Activated naive CD8-positive, alpha-beta T cell treated with anti-CD3 and anti-CD28 coated beads, Interleukin-2, amount 50 U/mL, for 16 hours (primary cell): Measurements from ENCODE around the gene WDPCP.
"Not testable (repeated sequence)": the region's sequence is repeated elsewhere in the genome, so short reads cannot be mapped to it uniquely, and the experiment has no call there.

Experiments
- DNase-seq: peaks from one replicate; pipeline ENCODE4 v3.0.0-alpha.2; 2020; ENCODE audit warnings: low read depth, low spot score

WDPCP gene, protein sequence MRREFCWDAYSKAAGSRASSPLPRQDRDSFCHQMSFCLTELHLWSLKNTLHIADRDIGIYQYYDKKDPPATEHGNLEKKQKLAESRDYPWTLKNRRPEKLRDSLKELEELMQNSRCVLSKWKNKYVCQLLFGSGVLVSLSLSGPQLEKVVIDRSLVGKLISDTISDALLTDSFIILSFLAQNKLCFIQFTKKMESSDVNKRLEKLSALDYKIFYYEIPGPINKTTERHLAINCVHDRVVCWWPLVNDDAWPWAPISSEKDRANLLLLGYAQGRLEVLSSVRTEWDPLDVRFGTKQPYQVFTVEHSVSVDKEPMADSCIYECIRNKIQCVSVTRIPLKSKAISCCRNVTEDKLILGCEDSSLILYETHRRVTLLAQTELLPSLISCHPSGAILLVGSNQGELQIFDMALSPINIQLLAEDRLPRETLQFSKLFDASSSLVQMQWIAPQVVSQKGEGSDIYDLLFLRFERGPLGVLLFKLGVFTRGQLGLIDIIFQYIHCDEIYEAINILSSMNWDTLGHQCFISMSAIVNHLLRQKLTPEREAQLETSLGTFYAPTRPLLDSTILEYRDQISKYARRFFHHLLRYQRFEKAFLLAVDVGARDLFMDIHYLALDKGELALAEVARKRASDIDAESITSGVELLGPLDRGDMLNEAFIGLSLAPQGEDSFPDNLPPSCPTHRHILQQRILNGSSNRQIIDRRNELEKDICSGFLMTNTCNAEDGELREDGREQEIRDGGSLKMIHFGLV

DNA sequence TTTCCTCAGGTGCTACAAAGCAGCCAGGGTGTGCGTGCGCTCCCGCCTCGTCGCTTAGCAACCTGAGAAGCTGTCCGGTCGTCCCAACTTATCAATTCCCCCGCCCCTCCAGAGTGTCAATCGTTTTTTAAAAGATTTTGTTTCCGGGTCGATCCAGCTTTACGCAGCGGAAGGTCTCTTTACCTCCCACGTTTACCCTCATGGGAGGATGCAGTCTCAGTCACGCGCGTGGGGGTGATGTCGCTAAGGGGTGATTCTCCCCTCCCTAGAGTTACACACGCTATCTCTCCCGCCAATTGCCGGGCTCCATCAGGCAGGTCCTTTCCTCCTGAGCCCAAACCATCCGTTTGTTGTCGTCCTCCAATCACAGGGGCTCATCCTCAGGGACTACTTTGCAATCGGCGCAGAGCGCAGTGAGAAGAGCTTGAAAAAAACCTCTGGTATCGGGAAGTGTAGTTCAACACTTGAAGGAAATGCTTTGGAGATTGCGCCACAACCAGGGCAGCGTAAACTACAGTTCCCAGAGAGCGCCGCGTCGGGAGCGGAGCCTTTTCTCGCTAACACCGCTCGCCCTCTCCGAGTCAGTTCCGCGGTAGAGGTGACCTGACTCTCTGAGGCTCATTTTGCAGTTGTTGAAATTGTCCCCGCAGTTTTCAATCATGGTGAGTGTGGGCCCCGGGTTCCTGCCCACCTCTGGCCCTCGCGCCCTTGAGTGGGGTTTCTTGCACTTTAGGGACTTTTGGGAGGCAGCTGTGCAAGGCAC is at the start of gene WDPCP, which contains the start of gene MDH1:
Gene WDPCP (minus strand): TSS at position 93 of the 763 bp plus-strand sequence. CDS start 206 bp downstream, outside the sequence.
Gene MDH1 (plus strand): TSS at position 579 of the 763 bp plus-strand sequence. CDS start 81 bp downstream, at position 660.
- peak; percentile 91 for DNase-seq

DNA sequence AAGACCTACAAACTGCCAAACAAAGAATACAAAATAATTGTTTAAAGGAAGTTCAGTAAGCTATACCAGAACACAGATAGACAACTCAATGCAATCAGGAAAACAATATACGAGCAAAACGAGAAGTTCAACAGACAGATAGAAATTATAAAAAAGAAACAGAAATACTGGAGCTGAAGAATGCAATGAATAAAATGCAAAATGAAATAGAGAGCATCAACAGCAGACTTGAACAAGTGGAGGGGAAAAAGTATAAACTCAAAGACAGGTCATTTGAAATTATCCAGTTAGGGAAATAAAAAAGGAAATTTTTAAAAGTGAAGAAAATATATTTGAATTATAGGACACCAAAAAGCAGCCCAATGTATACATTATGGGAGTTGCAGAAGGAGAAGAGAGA is 44.1 kb upstream of the WDPCP start:
- DNase-seq, result no peak

DNA sequence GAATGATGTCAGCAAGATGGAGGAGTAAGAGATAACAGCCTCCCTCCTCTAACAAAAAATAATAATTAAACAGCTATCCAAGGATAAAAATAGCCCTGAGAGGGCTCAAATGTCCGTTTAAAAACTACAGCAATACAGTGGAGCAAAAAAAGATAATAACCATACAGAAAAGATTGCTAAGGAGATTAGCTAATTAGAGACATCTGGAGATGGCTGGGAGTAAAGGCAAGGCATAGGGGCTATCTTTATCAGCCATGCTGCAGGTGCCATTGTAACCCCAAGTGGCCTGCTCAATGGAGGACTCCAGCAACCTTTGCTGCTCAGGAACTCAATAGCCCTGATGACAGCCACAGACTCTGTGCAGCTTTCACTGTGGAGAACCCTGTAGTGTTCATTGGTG is 43.2 kb upstream of the WDPCP start:
- no peak for DNase-seq

DNA sequence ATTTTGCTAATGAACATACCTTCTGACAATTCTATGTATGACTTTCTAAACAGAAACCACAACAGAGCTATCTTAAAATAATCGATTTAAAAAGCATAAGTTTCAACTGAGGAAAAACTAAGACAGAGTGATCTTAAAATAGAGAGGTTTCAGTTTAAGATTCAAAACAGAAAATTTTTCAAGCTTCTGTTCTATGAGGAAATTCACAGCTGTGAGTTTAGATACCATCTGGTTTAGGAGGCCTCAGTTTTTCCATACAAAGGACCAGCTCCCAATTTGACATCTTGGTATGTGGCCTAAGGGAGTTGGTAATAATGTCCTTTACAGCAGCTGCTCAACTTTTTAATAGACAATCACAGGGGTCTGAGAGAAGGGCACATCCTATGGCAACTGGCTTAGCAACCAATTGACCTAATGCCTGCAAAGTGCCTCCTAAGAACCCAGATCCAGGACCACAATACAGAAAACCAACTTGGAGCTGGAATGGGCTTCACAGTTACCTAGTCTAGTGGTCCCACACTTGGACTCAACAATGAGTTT is 40.2 kb upstream of the WDPCP start:
- no peak for DNase-seq

DNA sequence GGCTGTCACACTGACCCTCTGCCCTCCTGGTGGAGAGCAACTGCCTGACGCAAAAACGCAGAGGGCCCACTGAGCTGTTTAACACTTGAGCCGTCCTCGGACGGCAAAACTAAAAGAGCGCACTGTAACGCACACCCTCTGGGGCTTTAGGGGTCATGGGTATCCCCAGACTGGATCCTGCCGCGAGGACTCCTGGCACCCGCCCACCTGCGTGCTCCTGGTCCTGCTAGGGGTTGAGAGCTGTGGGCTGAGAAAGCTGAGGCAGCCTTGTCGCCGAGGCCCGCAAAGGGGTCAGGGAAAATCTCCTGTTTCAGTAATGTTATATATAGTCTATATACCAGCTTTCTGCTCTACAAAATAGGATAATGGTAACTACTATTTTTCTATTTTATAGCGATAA is 39.6 kb upstream of the WDPCP start:
- no peak for DNase-seq

DNA sequence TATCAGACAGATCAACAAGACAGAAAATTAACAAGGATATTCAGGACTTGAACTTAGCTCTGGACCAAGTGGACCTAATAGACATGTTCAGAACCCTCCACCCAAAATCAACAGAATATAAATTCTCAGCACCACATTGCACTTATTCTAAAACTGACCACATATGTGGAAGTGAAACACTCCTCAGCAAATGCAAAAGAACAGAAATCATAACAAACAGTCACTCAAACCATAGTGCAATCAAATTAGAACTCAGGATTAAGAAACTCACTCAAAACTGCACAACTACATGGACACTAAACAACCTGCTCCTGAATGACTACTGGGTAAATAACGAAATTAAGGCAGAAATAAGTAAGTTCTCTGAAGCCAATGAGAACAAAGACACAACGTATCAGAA is 35.5 kb upstream of the WDPCP start:
- not testable (repeated sequence) for DNase-seq

DNA sequence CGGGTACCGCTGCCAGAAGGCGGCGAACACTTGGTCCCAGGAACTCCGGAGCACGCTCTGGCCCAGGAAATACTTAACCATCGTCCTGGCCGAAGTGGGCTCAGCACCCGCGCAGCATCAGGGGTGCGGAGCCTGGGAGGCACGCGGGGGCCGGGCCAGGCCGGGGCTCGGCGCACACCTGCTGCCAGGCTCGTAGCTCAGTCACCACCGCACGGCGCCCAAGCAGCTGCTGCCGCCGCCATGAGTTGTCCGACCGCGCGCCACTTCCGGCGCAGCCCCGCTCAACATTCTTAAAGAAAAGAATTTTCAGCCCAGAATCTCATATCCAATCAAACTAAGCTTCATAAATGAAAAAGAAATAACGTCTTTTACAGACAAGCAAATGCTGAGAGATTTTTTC is 34.5 kb upstream of the WDPCP start:
- no peak for DNase-seq

DNA sequence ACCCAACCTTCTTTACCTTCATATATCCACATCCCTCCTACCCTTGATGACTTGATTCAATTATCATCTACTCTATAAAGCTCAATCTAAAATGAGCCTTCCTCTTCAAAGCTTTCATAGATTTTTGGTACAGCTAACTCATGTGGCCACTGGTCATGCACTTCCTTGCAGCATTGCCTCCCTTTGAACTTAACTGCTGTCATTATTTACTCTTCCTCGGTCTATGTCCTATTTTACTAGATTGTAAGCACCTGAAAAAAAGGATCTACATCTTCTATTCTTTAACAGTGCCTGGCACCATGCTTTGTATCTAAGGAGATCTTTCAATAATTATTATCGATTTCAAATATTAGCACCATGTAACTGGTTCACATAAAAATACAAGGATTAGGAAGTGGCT is 31.1 kb upstream of the WDPCP start:
- DNase-seq, result no peak

DNA sequence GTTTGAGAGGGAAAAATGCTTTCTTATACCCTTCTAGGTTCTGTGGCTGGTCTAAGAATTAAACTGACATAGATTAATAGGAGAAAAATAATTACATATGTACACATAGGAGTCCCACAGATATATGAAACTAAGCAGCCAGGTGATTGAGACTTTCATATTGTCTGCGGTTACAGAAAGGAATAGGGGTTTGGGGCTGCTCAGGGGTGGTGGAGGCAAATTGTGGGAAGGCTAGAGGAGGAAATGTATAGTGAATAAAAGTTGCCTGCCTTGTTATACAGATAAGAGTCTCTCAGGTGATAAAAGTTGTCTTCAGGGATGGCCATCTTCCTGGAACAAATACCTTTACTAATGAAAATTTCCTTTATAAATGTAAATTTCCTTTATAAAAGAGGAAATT is 29.1 kb upstream of the WDPCP start:
- no peak for DNase-seq

DNA sequence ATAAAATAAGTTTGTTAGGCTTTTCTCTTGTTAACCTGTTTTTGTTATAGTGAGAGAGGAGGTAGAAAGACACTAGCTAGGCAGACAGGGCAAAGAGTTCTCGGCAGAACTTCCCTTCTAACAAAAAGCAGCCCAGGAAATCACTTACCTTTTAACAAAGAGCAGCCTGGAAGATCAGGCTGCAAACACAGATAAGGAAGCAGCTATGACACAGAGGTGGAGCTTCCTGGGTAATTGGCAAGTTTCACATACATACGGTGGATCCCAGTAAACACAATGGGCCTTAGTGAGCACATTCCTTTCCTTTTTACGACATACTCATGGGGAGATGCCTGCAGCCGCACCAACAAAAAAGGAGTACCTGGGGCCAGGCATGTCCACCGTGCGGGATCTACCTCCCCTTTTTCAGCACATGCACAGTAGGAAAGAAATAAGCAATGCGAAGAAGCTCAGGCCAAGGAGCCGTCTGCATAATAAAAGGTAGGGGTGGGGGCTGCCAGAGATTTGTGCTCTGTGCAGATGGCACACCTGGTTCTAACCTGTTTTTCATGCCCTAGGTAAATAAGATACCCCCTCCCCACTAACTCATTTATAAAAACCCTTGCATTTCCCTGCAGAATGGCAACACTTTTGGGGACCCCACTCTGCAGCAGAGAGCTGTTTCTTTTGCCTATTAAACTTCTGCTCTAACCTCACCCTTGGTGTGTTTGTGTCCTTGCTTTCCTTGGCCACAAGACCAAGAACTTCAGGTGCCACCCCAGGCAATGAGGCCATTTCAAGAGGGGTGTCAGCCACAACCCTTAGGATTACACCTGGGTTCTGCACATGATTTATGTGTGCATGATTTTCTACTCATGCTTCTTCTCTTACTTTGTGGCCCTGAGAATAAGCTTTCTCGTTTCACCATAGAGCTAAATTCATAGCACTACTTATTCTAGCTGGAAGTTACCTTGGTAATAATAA is 27.0 kb upstream of the WDPCP start:
- no peak for DNase-seq

DNA sequence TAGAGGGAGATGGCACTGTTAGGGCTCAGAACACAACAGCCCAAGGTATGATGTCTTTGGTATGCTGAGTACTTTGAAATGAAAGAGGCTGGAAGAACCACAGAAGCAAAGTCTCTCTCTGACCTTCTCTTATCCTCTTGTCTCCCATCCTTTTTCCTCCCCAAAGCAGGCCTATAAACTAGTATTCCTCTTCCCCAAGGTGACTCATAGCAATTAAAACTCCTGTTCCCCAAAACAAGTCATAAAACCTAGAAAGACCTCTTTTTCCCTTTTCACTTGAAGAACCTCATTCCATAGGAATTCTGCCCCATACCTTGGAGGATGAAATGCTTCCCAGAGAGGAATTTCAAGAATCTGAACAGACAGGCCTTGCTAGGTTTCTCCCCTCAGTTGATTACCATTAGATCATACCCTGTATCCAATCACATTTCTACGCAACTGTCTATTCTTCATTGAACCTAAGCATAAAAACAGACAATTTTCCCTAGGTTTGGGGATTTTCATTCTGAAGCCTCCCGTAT is 26.2 kb upstream of the WDPCP start:
- no peak for DNase-seq

DNA sequence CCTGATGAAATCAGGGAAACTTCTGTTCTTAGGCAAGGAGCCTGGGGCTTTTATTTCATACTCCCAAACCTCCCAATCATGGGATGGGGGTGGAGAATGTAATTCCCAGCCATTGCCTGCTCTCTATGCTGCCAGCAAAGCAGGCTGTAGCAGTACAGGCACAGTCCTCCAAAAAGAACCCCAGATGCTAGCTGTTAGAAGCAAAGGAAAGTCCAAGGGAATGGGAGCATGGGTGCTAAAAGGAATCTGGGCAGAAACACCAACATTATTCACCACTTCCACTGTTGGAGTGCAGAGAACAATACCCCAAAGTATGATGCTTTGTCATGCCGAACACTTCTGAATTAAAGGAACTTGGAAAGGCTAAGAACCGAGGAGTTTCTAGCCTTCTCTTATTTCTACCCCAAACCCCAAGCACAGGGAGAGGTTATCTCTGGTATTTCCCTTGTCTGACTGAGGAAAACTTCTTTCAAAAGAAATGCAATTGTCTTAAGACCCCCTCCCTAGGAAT is 25.2 kb upstream of the WDPCP start:
- no peak for DNase-seq

DNA sequence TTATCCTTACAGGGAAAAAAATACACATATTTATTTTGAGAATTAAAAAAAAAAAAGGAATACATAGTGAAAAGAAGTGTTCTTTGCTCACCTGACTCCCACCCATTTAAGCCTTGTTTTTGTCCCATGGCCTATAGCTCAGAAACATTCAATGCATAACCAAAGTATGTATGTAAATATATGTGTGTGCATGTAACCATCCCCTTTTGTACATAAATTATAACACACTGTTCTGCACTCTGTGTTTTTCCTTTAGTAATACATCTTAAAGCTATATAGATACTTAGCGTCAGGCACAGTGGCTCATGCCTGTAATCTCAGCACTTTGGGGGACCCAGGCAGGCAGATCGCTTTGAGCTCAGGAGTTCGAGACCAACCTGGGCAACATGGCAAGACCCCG is 22.2 kb upstream of the WDPCP start:
- DNase-seq, result no peak

DNA sequence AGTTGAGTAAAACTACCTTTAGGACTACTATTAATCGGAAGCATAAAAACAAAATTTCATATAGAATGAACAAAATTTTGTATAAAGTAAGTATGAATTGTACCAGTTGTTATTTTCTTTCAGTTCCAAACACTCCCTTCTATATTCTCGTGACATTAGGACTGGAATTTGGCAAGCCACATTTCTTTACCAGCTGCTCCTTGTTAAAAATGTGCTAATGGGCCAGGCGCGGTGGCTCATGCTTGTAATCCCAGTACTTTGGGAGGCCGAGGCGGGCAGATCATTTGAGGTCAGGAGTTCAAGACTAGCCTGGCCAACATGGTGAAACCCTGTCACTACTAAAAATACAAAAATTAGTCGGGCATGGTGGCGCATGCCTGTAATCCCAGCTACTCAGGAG is 20.6 kb upstream of the WDPCP start:
- DNase-seq, result not testable (repeated sequence)

DNA sequence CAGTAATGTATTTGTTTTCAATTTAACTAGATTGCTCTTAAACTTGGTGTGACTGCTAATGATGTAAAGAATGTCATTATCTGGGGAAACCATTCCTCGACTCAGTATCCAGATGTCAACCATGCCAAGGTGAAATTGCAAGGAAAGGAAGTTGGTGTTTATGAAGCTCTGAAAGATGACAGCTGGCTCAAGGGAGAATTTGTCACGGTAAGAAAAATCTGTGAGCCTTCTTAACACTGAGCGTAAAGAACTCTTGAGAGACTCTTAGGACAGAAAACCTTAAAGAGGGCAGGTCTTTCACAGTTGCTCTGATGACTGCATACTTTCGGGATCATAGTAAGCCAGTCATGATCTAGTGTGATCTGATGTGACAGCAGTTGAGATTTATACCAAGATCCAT is 16.4 kb upstream of the WDPCP start:
- no peak for DNase-seq

DNA sequence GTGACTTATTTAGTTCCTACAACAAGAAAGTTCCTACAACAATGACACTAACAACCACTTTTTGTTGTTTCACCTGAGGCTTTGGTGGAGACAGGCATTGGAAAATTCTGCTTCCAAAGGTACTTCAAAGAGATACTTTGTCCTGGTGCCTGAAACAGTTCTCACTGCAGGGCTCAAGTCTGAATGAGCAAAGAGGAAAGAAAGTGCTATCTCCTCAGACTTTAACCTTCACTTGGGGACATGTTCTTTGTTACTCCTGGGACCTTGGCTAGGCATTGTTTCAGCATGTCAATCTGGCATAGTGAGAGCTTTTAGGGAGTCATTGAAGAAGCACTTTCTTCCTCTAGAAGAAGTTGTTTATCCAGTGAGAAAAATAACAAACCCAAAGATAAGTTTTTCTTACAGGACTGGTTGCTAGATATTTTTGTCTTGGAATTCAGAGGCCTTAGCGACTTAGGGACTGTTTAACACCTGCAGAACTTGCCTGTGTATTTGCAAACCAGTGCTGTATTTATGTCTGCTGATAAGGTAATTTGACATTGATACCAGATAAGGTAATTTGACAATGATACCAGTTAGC is 12.7 kb upstream of the WDPCP start:
- DNase-seq, result no peak

DNA sequence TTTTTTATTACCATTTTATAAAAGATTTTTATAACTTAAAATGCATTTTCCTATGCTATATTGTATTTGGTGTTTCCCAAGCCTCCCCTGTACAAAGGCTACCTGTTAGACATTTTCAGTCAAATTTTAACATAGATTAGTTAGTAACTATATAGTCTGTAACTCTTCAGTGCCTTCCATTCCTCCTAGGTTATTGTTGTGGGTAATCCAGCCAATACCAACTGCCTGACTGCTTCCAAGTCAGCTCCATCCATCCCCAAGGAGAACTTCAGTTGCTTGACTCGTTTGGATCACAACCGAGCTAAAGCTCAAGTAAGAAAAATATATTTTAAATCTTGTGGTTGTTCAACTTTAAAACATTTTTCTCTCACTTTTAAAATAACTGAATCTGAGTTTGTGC is 10.7 kb upstream of the WDPCP start:
- no peak for DNase-seq

DNA sequence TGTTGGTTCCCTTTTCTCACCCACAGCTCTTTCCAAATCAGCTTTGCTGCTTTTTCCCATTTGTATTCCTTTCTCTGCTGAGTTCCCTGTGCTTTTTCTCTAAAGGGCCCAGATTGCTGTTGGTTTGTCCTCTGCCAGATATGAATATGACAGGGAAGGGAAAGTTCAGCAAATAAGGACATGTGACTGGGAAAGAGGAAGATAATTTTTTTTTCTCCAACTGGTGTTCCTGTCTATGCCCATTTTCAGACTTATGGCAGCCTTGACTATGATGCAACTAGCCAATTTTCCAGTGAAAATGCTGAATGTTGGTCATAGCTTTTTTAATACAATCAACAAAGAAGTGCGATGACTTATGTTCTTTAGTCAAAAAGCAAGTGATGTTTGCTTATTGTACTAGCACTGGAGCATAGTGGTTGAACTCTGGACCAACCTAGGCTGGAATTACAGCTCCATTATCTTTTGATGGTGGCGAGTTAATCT is 8.2 kb upstream of the WDPCP start:
- no peak for DNase-seq

DNA sequence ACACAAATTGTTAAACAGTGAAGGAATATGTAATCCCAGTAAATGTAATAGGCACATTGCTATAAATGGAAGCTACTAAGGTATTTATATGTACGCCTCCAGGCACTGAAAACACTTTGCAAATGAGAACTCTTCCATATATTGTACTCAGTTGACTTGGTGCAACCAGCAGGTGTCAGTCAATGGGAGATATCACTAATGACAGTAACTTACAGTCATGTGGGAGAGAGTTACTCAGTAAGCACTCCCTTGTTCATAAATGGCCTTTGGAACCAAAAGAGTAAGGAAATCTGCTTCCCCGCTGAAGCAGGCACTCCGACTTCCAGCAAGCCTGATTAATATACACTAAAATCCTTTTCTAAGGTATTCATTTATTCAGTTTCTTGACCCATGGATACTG is 6.4 kb upstream of the WDPCP start:
- DNase-seq, result no peak
